SIG-M5 (cell line): Measurements from ENCODE around the gene ZCCHC17.
"Not testable (repeated sequence)": the region's sequence is repeated elsewhere in the genome, so short reads cannot be mapped to it uniquely, and the experiment has no call there.

Experiments
- DNase-seq: peaks from one replicate; lab custom pipeline; 2025; lab: John Stamatoyannopoulos, UW

ZCCHC17 gene

GRCh38 chr1:31370565-31370964 is 73.7 kb downstream of the ZCCHC17 start:
- DNase-seq = no peak

DNA sequence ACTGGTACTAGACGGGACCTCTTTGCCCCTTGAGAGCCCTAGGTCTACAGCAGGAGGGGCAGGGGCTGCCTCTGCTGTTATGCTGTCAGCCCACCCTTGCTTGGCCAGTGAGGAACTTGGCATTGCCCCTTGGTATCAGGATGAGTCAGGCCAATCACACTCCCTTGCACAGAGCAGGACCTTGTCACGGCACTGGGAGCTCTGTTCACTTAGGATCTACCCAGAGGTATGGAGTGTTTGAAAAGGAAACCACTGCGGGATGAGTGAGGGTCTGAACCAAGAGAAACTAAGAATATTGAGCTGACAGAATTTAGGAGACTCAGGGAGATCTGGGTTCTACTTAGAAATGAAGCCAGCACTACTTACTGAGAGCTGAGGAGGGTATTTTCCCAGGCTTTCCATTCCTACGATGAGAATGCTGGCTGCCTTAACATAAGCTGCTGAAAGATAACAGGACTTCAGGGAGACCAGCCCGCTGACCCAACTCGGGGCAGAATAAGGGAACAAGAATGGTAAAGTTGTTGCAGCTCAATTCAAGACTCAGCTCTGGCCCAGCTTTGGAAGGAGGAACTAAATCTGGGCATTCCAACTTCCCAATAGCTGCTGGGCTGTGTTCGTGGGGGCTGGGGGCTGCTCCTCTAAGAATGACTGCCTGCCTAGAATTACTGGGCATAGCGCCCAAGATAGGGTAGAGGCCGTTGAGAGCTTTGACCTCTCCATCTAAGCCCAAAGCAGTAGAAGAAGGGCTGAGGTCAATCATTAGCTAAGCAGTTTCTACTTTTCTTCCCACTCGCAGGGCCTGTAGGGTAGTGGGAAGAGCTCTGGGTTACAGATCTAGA is 74.5 kb downstream of the ZCCHC17 start:
- no peak for DNase-seq

DNA sequence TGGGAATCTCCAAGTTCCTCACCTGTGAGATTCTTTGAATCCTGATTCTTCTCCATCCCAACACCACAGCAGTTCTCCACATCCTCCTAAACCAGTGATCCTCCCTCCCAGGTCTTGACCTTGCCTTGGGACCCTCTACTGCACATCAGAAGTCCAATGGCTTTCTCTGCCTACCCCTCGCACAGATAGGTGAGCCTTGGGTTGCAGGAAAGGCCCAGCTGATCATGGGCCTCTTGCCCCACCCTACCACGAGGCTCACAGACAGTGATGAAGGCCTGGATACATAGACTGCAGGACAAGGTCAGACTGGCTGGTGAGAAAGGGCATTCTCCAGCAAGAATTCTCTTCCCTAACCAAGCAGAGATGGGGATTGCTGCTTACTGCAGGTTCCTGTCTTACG is 75.2 kb downstream of the ZCCHC17 start:
- DNase-seq = no peak

DNA sequence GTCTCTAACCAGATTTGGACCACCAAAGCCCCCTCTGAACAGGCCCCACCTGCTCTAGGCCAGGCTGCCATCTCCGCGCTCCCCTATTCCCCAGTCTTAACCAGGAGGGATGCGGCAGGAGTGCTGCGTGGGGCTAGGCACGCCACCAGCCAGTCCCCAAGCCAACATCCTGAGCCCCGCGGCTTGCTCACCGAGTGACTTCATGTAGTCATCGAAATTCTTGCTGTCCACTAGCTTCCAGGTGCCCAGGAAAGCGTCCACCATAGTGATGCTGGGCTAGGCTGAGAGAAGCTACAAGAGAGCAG is 75.9 kb downstream of the ZCCHC17 start:
- no peak for DNase-seq

- DNase-seq = no peak
Observed at GRCh38 chr1:31373056-31373896, 76.4 kb downstream of the ZCCHC17 start, which contains the start of gene FABP3. Gene FABP3 (minus strand): TSS chr1:31373076. CDS start chr1:31373014, 62 bp downstream.

GRCh38 chr1:31373897-31374486 is 77.2 kb downstream of the ZCCHC17 start:
- DNase-seq = no peak

- no peak for DNase-seq
Observed at GRCh38 chr1:31374511-31375196, 77.8 kb downstream of the ZCCHC17 start.

GRCh38 chr1:31376375-31377134 is 79.7 kb downstream of the ZCCHC17 start:
- DNase-seq = no peak

DNA sequence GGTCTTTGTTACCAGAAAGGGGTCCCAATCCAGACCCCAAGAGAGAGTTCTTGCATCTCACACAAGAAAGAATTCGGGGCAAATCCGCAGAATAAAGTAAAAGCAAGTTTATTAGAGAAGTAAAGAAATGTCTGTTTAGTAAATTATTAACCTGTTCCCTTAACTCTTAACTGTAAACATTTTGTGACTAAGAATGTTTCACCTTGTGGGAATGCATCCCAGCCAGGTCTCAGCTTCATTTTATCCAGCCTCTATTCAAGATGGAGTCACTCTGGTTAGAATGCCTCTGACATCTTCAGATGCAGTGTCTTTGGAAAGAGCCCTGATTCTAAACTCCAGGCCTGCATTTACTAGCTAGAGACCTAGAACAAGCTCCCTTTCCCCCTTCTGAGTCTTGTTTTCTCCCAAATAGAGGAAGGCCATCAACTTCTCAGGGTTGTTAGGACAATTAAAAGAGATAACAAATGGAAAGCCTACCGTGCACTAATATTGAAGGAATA is 80.6 kb downstream of the ZCCHC17 start:
- DNase-seq = no peak

GRCh38 chr1:31378001-31378400 is 81.2 kb downstream of the ZCCHC17 start:
- DNase-seq = no peak

DNA sequence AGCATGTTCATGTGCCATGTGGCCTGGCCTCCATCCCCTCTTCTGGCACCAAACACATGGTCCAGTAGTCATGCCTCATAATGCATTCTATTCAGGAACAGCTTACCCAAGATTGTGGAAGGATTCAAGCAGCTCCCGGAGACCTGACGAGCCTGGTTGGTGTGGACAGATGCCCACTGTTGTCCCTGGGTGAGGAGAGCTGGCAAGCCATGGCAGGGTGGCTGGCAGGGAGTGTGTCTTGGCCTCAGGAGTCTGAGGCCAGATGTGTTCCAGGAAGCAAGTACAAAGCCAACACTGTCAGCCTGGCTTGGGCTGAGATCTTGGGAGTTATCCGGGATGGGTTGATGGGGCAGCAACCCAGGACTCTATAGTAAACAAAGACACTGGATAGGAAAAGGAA is 83.3 kb downstream of the ZCCHC17 start:
- DNase-seq = no peak

DNA sequence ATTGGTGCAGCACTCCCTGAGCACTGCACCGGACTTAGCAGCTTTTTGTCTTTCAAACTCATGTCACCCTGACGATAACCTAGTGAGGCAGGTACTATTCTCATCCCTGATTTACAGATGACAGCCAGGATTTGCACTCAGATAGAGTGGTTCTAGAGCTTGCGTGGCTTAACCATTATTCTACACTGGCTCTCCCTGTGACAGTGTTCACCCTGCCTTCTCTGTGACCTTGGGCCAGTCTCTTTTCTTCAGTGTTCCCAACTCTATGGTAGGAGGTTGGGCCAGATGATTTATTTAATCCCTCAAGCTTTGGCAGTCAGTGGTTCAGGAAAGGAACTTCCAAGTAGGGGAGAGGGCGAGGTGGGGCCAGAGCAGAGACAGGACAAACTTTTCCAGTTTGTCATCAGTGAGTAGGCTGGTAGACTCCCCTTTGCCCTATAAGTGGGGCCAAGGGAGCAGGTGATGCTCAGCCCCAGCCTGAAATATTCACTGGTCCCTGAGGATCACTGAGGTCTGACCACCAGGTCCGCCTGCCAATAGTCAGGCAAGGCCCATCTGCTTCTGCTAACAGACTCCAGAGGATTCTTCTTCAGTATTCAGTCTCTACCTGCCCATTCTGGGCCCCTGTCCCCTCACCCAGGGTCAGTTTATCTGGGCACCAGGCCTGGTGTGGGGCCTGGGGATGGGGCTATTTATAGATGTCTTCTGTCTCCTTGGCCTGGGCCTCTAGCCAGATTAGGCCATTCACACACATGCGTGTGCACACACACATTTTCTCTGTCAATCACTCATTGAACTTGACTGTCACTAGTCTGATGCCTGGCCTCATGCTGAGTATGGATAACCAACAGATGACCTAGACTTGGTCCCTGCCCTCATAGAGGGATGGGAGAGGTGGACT is 84.8 kb downstream of the ZCCHC17 start:
- no peak for DNase-seq

DNA sequence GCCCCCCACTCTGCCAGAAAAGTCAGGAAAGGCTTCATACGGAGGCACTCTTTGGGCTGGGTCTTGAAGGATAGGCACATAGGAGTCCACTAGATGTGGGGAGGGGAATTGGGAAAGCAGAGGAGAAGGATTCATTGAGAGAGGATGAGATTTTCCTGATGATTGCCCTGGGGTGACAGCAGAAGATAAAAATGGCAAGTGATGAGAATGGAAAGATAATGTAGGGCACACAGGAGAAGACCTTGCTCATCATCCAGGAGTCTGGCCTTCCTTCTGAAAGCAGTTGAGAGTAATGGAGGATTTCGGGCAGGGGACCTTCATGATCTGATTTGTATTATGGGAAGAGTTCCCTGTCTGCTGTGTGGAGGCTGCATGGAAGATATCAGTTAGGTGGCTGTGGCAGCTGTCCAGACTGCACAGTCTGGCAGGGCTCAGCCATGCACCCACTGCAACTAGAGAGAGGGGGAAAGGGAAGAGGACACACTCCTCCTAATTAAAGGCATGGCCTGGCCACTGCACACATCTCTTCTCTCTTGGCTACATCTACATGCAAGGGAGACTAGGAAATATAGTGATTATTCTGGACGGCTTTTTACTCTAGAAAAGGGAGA is 85.7 kb downstream of the ZCCHC17 start:
- DNase-seq = no peak

DNA sequence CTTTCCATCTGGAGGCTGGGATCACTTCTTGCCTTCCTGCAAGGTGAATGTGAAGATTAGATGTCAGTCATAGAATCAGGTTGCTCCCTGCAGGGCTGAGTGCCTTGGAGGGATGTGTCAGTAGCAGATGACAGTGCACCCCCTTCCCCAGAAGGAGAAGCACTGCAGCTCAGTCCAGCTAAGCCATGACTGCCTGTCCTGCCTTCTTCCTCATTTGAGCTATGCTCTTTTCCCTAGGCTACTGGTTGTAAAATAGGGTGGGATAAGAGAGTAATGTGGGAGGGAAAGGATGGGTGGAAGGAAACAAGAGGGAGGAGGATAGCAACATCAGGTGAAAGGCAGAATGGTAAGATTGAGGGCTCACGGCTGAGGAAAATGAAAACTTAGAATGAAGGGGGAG is 87.1 kb downstream of the ZCCHC17 start:
- no peak for DNase-seq

DNA sequence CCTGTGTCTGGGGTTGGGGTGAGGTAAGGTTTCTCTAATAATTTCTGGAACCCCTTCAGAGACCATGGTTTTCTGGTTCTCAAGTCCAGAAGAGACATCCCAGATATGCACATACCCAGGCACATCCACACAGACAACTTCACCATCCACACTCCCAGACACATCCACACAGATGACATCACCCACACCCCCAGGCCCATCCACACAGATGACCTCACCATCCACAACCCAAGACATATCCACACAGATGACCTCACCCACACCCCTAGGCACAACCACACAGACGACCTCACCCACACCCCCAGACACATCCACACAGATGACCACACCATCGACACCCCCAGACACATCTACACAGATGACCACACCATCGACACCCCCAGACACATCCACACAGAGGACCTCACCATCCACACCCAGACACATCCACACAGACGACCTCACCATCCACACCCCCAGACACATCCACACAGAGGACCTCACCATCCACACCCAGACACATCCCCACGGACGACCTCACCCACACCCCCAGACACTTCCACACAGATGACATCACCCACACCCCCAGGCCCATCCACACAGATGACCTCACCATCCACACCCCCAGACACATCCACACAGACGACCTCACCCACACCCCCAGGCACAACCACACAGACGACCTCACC is 89.9 kb downstream of the ZCCHC17 start:
- not testable (repeated sequence) for DNase-seq

- no peak for DNase-seq
Observed at GRCh38 chr1:31387612-31388011, 90.8 kb downstream of the ZCCHC17 start.

GRCh38 chr1:31389616-31390015 is 92.8 kb downstream of the ZCCHC17 start:
- DNase-seq = no peak

DNA sequence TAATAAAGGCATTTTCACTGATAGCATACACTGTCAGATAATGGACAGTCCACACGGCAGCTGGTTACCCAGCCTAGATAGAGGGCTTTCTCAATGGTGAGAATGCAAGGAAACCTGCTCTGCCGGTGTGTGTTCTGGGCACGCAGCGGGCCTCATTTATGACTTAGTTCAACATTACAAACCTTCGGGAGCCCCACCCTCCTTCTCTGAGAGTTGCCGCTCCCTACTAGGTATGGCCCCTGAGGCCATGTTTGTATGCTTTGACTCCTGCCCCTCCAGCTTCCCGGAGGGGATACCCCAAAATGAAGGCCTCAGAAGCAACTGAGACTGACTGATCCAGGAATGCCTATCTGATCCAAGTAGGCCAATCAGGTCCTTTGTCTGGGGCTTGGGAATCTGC is 93.2 kb downstream of the ZCCHC17 start:
- no peak for DNase-seq

DNA sequence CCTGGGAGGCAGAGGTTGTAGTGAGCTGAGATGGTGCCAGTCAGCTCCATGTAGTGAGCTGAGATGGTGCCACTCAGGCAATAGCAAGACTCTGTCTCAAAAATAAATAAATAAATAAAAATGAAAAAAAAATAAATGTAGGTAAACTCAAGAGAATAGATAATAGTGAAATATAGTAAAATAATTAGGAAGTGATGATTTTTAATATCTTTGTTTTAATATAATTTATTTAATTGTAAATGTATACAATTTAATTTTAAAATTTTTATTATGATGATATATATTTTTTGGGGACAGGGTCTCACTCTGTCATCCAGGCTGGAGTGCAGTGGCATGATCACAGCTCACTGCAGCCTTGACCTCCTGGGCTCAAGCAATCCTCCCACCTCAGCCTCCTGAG is 96.6 kb downstream of the ZCCHC17 start:
- DNase-seq = no peak
